OCI-M1 (cell line): ENCODE results near the gene PLEKHB2.
"Not testable (repeated sequence)": the region's sequence is repeated elsewhere in the genome, so short reads cannot be mapped to it uniquely, and the experiment has no call there.

Experiments
- DNase-seq: peaks from one replicate; lab custom pipeline; 2025; lab: John Stamatoyannopoulos, UW

The PLEKHB2 gene, protein sequence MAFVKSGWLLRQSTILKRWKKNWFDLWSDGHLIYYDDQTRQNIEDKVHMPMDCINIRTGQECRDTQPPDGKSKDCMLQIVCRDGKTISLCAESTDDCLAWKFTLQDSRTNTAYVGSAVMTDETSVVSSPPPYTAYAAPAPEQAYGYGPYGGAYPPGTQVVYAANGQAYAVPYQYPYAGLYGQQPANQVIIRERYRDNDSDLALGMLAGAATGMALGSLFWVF

DNA sequence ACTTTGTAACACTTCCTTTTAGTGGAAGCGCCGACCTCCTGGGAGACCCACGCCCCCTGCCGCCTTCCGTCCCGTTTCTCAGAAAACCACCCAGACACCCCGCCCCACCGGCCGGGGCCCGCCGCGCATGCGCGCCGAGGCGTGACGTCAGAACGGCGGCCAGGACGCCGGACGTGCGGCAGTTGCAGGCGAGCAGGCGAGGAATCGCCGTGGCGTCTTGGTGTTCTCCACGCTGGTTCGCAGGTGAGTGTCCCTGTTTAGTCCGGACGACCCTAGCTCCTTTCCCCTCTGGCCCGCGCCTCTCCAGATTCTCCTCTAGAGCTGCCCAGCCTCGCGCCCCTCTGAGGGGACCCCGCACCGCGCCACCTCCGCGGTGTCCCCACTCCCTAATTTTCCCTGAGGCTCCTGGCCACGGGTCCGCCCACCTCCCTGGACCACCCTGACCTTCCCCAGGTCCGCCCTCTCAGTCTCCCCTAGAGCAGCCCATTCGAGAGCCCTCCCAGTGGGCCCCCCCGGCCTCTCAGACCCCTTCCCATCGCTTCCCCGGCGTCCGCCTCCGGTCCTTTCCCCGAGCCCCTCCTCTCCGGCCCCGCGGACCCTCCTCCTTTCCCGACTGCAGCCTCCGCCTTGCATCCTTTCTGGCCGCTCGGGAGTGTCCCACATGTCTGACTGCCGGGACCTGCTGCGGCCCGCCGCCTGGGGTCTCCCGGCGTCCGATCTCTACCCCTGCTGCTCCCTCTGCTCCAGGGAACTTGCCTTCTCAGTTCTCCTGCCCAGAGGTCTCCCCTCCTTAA, at the start of gene PLEKHB2:
Gene PLEKHB2, plus strand, starts transcription at position 181 of the 794 bp plus-strand sequence. CDS start 15,606 bp downstream, outside the sequence.
- peak; percentile 96 for DNase-seq

DNA sequence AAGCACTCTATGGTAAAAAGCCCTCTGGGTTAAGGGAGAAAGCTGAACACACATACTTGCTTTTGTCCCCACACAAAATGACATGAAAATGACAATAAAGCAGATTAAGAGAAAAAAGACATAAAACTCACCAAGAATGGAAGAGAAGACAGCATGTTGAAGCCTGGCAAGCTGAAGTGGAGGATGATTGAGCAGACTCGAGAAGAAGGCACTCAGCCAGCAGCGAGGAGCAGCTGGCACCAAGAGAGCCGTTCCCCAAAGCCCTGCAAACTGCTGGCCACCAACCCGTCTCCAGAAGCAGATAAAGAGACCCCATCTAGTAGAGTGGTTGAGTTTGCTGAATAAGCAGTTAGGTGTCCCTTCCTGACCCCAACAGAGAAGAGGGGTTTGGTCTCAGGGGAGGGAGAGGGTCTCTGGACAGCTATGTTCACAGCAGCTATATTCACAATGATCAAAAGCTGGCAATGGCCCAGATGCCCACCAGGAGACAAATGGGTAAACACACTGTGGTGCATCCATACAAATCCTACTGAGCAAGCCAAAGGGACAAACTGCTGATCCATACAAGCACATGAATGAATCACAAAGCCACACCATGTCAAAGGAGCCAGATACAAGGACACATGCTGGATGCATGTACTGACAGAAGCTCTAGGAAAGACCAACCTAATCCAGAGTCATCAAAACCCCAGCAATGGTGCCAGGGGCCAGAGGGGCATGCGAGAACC, 48.8 kb upstream of the PLEKHB2 start:
- no peak for DNase-seq

DNA sequence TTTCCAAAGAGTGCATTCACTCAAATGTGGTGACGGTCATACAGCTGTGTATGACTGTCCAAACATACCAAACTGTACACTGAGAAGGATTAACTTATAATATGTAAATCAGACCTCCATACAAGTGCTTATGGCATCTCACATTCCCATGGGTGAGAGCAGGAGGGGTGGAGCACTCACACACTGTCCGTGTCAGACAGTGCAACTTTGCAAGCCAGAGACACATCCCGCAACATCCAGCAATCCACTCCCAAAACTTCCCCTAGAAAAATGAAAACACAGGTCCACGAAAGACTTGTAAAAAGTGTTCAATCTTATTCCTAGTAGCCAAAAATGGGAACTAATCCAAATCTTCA, 48.2 kb upstream of the PLEKHB2 start:
- DNase-seq: no peak

DNA sequence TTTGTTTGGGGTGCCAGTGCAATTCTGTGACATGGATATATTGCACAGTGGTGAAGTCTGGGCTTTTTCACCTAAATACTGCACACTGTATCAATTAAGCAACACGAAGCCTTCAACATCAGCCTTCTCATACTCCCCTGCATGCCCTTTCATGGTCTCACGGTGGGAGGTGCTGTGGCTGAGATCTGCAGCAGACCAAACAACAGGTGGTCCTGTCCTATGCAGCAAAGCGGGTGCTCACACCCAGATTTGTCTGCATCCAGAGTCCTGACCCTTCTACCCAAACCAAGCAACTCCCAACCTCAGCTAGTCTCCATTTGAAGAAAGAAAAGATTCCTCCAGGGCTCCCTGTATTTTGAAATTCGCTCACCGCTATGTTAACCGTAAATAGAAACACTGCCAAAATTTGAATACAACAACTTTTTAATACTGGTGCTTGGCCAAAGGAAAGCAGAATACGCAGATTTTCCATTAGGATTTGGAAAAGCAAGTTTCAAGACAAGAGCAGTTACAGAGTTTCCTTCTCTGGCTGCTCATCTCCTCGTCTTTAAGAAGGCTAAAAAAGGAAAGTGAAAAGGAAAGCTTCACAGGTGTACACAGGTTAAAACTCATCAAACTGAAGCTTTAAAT, 46.8 kb upstream of the PLEKHB2 start:
- no peak for DNase-seq

DNA sequence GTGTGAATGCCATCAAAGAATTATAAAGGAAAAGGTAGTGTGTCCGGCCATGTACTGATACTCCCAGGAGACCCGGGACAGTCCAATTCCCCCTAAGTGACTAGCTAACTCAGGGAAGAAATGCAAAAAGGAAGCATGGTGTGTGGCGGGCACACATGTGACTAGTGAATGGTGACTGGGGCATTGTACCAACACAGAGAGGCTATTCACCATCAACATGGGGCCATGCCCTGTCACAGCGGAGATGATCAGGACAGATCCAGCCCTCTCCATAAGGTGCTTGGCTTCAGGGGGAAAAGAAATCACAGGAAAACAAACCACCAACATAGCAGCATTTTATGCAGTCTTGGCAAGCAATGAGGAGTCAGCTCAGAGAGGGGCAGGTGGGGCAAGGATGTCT, 46.2 kb upstream of the PLEKHB2 start:
- DNase-seq: no peak

DNA sequence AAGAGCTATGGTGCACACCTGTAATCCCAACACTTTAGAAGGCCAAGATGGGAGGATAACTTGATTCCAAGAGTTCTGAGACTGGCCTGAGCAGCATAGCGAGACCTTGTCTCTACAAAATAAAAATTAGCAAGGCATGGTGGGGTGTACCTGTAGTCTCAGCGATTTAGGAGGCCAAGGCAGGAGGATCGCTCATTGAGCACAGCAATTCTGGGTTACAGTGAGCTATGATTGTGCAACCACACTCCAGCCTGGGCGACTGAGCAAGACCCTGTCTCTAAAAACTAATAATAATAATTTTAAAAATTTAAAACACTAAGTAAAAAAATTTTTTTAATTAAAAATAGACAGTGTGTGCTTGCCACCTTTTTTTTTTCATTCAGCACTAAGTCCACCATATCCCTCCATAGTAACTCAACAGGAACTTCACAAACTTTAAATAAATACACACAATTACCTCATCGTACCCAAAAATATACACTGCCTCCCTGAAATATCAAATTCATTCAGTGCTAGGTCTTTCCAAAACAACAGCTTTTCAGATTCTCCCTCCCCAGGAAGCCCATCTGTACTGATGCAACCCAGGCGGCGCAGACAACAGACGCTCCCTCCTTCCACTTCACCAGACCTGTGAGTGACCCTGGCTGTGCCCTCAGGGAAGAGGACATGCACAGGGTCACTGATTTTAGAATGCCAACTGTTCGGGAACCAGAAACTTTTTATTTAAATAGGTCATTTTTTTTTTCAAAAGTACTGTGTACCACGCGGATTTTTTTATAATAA, 41.4 kb upstream of the PLEKHB2 start:
- DNase-seq: no peak

DNA sequence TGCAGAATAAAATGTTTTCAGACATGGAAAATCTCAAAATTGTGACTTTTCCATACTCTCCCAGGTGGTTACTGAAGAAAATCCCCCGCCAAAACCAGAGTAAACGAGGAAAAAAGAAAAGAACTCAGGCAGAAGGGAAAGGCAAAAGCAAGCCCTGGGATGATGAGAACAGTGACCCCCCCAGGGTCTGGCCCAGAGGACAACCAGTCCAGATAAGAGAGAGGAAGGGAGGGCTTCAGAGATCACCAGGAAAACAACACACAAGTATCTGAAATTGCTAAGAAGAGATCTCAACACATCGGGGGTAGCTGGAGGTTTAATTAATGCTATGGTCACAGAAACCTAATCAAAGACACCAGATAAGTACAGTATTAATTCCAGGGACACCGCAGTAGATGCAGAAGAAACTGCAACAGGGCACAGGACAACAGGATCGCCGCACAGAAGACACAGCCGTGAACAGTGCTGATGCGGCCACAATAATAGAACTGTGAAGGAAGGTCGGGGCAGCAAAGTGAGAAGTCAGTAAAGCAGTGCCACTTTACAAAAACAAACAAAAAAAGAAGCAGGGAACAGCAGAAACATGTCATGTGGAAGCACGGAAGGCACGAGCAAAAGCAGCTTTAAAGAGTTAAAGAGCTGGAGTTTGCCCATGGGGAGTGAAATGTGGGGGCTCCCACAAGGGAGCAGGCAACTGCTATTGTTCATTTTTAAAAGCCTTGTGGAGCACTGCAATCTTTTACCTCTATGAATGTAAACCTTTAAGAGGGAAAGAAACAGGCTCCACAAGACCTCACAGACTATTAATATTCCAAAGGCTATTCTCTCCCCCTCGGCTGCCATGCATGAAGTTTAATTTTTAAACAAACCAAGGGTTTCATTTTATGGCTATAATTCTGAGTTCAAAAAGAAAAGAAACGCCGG, 40.3 kb upstream of the PLEKHB2 start:
- no peak for DNase-seq

DNA sequence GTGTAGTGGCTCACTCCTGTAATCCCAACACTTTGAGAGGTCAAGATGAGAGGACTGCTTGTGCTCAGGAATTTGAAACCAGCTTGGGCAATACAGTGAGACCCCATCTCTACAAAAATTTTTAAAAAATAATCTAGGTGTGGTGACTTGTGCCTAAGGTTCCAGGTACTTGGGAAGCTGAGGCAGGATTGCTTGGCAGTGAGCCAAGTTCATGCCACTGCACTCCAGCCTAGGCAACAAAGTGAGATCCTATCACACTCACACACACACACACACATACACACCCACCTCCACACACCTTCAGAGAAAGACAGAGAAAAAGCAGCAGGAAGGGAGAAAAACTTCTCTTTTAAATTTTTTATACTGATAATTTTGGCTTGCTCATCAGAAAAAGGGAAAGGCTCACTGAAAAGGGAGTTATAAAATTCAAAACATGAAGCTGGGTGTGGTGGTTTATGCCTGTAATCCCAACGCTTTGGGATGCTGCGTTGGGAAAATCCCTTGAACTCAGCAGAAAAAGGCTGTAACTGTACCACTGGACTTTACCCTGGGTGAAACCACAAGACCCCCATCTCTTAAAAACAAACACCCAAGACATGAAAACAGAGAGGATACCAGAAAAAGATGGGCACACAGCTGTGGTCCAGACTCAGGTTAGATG, 37.5 kb upstream of the PLEKHB2 start:
- DNase-seq: no peak

DNA sequence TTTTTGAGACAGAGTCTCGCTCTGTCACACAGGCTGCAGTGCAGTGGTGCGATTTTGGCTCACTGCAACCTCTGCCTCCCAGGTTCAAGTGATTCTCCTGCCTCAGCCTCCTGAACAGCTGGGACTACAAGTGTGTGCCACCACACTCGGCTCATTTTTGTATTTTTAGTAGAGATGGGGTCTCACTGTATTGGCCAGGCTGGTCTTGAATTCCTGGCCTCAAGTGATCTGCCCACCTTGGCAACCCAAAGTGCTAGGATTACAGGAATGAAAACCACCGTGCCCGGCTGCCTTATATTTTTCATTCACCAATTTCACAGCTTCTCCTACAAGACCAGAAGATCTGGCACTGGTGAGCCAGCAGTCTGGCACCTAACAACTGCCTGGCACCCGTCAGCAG, 37.0 kb upstream of the PLEKHB2 start:
- not testable (repeated sequence) for DNase-seq

DNA sequence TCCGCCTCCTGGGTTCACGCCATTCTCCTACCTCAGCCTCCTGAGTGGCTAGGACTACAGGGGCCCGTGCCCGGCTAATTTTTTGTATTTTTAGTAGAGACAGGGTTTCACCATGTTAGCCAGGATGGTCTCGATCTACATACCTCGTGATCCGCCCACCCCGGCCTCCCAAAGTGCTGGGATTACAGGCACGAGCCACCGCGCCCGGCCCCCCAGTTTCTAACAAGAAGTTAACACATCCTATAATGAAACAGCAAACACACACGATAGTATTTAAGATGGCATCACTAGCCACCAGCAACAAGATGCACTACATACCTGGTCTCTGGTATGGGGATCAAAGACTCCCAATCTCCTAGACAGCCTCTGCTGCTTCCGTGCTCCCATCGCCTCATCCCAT, 29.6 kb upstream of the PLEKHB2 start:
- DNase-seq: not testable (repeated sequence)

DNA sequence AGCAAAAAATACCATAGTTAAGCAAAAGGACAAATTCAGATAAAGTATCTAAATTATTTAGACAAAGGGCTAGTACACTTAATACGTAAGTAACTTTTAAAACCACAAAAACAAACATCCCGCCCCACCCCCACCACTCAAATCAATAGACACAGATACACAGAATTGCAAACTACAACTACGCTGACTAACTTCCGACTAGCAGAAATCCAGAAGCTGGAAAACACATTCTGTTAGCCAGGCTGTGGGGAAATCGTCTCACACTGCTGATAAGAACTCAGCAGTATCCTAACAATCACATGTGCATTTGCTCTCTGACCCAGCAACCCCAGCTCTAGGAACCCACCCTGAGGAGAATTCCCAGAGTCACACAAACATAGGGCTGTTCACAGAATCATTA, 28.4 kb upstream of the PLEKHB2 start:
- no peak for DNase-seq

DNA sequence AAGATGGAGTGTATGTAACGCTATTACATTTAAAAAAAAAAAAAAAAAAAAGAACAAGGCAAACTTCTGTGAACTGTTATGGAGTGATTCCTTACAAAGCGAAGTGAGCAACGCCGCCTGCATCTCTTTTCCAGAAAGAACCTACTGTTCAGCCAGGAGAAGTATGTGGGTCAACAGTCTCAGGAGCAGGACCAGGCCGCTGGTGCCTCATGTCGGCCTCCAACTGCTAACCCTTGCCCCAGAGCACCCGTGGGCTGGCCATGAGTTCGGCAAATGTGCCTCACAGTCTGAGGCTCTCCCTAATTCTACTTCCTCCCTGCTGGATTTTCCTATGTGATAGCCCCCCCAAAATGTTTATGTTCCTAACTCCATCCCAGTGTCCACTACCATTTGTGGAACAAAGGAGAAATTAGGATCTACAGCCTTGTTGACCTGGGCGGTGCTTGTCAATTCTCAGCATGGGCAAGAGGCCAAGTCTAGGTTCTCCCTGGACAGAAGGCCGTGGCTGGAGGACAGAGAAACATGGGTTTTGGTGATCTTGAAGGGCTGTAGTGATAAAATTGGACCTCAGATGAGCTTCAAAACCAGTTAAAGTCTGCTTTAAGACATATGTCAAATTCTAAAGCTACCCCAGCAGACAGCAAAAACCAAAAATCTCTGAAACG, 27.8 kb upstream of the PLEKHB2 start:
- no peak for DNase-seq

DNA sequence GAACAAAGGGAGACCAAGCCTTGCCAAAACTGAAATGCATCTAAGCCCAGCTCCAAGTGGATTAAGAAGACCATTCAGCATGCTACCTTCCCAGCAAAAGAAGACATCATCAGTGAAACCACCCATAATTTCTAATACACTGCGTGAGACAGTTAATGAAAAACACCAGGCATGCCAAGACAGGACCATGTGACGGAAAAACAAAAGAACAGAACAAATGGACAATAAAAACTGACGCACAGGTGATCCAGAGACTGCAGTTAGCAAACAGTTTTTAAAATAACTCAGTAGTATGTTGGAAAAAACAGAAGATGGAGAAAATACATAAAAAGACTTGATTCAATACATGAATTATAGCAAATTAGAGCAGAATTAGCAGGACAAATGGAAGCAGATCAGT, 27.2 kb upstream of the PLEKHB2 start:
- no peak for DNase-seq

DNA sequence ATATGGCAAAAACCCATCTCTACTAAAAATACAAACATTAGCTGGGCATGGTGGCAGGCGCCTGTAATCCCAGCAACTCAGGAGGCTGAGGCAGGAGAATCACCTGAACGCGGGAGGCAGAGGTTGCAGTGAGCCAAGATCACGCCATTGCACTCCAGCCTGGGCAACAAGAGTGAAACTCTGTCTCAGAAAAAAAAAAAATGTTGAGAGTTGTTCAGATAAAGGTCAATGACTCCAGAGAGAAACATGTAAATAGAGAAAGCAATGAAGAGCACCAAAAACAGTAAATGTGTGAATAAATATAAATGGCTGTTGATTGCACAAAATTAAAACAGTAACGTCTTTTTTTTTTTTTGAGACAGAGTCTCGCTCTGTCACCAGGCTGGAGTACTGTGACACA, 25.2 kb upstream of the PLEKHB2 start:
- not testable (repeated sequence) for DNase-seq

DNA sequence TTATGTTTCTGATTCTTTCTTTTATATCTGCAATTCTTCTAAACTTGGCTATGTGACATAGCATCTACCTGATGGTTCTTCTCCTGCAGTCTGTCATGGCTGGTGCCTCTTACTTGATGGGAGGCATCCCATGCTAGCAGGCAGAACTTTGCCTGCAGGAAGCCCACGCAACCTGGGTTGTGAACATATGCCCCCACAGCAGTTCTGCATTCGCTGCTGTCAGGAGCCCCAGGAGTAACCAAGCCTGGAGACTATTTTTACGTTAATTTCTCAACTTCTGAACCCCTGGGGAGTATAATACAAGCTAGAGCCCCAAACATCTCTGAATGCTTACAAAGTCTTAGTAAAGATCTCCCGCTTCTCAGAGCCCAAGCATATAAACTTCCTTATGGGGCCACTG, 23.9 kb upstream of the PLEKHB2 start:
- DNase-seq: no peak

DNA sequence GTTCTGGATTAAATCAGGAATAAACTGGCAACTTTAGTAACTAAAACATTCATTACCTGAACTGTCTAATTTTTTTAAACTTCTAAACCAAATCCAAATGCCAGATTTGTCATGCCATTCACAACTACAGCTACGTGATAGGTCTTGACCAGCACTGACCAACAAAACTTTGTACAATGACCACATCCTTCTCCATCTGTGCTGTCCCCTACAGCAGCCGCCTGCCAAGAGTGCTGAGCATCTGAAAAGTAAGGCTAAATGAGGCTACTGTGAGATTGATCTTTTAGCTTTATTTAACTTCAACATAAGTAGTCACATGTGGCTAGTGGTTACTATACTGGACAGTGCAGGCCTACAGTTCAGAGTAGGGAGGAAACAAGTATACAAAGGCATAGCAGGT, 19.5 kb upstream of the PLEKHB2 start:
- no peak for DNase-seq

DNA sequence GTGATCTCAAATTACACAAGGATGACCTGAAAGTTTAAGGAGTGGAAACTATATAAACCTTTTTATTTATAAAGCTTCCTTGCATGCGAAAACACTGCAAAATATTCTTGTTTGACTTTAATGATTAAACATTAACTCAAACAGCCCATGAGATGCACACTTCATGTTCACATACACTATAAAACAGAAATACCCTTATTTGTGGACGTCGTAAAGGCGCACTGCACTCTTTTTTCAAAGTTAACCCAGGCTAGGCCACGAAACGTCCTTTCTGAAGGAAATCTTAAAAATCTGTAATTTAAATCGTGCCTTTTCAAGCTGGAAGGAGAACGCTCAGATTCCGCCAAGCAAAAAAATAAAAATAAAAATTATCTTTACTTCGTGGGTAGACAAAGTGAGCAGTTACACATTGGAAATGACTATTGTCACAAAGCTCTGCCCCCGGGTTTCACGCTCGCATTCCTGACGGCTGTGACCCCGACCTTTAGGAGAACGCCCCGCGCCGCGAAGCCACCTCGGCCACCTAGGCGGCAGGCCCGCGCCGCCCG, 12.6 kb upstream of the PLEKHB2 start:
- peak; percentile 35 for DNase-seq

DNA sequence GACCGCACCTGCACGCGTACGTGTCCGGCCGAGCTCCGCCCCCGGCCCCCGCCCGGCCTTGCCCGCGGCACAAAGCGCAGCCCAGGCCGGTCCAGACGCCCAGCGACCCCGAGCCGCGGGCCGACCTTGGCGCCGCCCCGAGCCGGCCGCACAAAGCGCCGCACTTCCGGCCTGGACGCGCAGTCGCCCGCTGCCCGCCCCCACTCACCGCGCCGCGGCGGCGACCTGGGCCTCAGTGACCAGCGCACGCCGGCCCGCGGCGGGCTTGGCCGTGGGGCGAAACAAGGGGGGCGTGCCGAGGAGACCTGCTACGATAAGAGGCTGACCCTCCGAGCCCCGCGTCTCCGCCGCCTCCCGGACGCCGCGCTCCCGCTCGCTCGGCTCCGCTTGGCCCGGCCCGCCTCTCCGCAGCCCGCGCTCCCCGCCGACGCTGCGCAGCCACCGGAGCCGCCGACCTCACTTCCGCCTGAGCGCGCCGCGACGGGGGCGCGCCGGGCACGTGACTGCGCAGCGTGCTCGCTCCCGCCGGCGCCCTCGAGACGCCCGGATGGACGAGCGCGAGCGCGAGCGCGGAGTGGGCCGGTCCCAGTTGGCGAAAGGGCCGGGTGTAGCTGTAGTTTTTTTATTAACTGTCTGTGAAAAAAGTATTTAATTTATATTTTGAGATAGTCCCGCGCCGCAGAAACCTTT, 12.0 kb upstream of the PLEKHB2 start, which contains the start of gene FAM168B:
Gene FAM168B, minus strand, starts transcription at position 455 of the 690 bp plus-strand sequence. CDS start 10,814 bp downstream, outside the sequence.
- peak; percentile 92 for DNase-seq
